ENCODE data around the gene GLI1. TPM values are rescaled to one million over a fixed set of nuclear protein-coding genes. Genes with fewer than 3 reads are reported as not detected.

The GLI1 gene
- polyA plus RNA-seq, 1 donor from 2014 or later, result 4.2 TPM

DNA sequence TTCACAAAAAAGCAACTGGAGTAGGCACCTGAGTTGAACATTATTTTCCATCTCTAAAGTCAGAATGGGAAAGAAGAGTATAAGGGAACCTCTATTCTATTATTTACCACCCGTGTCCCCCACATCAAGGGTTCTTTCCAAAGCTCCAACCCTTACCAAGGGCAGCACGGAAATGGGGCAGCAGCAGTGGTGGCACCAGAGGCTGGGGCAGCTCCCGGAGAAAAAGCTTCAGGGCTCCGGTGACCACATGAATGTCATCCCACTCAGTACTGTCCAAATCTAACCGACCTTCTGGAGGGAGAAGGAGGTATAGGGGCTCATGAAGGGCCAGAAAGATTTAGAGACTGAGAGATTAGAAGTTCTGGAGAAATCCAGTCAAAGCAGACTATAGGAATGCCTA, 14.3 kb downstream of the GLI1 start:
- Histone ChIP-seq H3K9ac (ENCODE audit: low read length) (no peak overlapping the region), H2AFZ (ENCODE audit: low read depth, low read length) (no peak overlapping the region), H3K9me3 (ENCODE audit: low read length) (no peaks in the 10 kb centered on the region), H3K79me2 (replicated peaks; ENCODE audit: insufficient read depth, low read length) (no peaks in the 10 kb centered on the region), H3K4me2 (ENCODE audit: low read length) (no peak overlapping the region), H3K36me3 (ENCODE audit: insufficient read depth, low read length) (no peaks in the 10 kb centered on the region), H3K9me2 (ENCODE audit: insufficient read depth, low read length) (no peaks in the 10 kb centered on the region), H3K27me3 (ENCODE audit: insufficient read depth, low read depth, low read length) (peaks cover 81% of the 10 kb centered on the region), H3F3A (ENCODE audit: insufficient read depth, low read length, poor library complexity, severe bottlenecking) (no peaks in the 10 kb centered on the region), H3K27ac (ENCODE audit: low read length) (no peak overlapping the region), H3K4me3 (ENCODE audit: low read length) (no peak overlapping the region), H4K20me1 (ENCODE audit: insufficient read depth) (no peaks in the 10 kb centered on the region)
- TF ChIP-seq MXI1 (conservative IDR thresholded peaks at IDR 0.05; ENCODE audit: poor library complexity, severe bottlenecking) (no peak), SMC3 (conservative IDR thresholded peaks at IDR 0.05; ENCODE audit: poor library complexity) (no peak), EP300 (conservative IDR thresholded peaks at IDR 0.05; ENCODE audit: poor library complexity, severe bottlenecking) (no peak), TAF1 (IDR thresholded peaks at IDR 0.05; ENCODE audit: low read depth) (no peak), POLR2AphosphoS5 (IDR thresholded peaks at IDR 0.05) (no peak), RAD21 (conservative IDR thresholded peaks at IDR 0.05) (no peak), EZH2 (IDR thresholded peaks at IDR 0.05; ENCODE audit: borderline replicate concordance, insufficient read depth, low read length, poor library complexity, severe bottlenecking) (no peak)
- TF ChIP-seq, protein P1, sequence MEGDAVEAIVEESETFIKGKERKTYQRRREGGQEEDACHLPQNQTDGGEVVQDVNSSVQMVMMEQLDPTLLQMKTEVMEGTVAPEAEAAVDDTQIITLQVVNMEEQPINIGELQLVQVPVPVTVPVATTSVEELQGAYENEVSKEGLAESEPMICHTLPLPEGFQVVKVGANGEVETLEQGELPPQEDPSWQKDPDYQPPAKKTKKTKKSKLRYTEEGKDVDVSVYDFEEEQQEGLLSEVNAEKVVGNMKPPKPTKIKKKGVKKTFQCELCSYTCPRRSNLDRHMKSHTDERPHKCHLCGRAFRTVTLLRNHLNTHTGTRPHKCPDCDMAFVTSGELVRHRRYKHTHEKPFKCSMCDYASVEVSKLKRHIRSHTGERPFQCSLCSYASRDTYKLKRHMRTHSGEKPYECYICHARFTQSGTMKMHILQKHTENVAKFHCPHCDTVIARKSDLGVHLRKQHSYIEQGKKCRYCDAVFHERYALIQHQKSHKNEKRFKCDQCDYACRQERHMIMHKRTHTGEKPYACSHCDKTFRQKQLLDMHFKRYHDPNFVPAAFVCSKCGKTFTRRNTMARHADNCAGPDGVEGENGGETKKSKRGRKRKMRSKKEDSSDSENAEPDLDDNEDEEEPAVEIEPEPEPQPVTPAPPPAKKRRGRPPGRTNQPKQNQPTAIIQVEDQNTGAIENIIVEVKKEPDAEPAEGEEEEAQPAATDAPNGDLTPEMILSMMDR (IDR thresholded peaks at IDR 0.05; ENCODE audit: poor library complexity, severe bottlenecking), result no peak

DNA sequence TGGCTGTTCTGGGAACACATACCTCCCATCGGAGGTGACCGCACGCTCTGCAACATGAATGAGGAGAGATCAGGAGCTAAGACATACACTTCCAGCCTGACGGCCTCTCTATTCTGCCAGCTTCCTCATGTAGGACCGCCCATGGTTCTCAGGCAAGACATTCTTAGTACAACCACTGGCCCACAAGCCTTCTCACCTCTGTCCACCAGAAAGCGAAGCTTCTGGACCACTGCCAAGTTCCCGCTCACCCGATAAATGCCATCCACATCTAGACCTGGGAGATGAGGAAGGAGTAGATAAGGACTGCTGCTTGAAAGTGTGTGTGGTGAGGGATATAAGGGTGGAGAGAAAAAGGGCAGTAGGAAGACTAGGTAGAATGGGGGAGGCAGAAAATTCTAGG, 14.8 kb downstream of the GLI1 start:
- no peak overlapping the region for H3K9ac ChIP-seq (ENCODE audit: low read length)
- H2AFZ ChIP-seq (ENCODE audit: low read depth, low read length), result no peak overlapping the region
- no peaks in the 10 kb centered on the region for H3K36me3 ChIP-seq (ENCODE audit: insufficient read depth, low read length)
- H3K9me3 ChIP-seq (ENCODE audit: low read length), result no peaks in the 10 kb centered on the region
- no peaks in the 10 kb centered on the region for H3K9me2 ChIP-seq (ENCODE audit: insufficient read depth, low read length)
- H3K79me2 ChIP-seq (replicated peaks; ENCODE audit: insufficient read depth, low read length), result no peaks in the 10 kb centered on the region
- peaks cover 87% of the 10 kb centered on the region for H3K27me3 ChIP-seq (ENCODE audit: insufficient read depth, low read depth, low read length)
- H4K20me1 ChIP-seq (ENCODE audit: insufficient read depth), result no peaks in the 10 kb centered on the region
- H3K27ac ChIP-seq (ENCODE audit: low read length), result no peak overlapping the region
- H3K4me3 ChIP-seq (ENCODE audit: low read length), result no peak overlapping the region
- H3K4me2 ChIP-seq (ENCODE audit: low read length), result no peak overlapping the region
- no peaks in the 10 kb centered on the region for H3F3A ChIP-seq (ENCODE audit: insufficient read depth, low read length, poor library complexity, severe bottlenecking)
- TF ChIP-seq POLR2AphosphoS5 (IDR thresholded peaks at IDR 0.05), result no peak
- TF ChIP-seq TAF1 (IDR thresholded peaks at IDR 0.05; ENCODE audit: low read depth), result no peak
- TF ChIP-seq, protein P1 (IDR thresholded peaks at IDR 0.05; ENCODE audit: poor library complexity, severe bottlenecking), result no peak
- TF ChIP-seq EP300 (conservative IDR thresholded peaks at IDR 0.05; ENCODE audit: poor library complexity, severe bottlenecking), result no peak
- no peak for TF ChIP-seq MXI1 (conservative IDR thresholded peaks at IDR 0.05; ENCODE audit: poor library complexity, severe bottlenecking)
- TF ChIP-seq, protein P2, sequence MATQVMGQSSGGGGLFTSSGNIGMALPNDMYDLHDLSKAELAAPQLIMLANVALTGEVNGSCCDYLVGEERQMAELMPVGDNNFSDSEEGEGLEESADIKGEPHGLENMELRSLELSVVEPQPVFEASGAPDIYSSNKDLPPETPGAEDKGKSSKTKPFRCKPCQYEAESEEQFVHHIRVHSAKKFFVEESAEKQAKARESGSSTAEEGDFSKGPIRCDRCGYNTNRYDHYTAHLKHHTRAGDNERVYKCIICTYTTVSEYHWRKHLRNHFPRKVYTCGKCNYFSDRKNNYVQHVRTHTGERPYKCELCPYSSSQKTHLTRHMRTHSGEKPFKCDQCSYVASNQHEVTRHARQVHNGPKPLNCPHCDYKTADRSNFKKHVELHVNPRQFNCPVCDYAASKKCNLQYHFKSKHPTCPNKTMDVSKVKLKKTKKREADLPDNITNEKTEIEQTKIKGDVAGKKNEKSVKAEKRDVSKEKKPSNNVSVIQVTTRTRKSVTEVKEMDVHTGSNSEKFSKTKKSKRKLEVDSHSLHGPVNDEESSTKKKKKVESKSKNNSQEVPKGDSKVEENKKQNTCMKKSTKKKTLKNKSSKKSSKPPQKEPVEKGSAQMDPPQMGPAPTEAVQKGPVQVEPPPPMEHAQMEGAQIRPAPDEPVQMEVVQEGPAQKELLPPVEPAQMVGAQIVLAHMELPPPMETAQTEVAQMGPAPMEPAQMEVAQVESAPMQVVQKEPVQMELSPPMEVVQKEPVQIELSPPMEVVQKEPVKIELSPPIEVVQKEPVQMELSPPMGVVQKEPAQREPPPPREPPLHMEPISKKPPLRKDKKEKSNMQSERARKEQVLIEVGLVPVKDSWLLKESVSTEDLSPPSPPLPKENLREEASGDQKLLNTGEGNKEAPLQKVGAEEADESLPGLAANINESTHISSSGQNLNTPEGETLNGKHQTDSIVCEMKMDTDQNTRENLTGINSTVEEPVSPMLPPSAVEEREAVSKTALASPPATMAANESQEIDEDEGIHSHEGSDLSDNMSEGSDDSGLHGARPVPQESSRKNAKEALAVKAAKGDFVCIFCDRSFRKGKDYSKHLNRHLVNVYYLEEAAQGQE (IDR thresholded peaks at IDR 0.05; ENCODE audit: borderline replicate concordance), result no peak
- no peak for TF ChIP-seq EZH2 (IDR thresholded peaks at IDR 0.05; ENCODE audit: borderline replicate concordance, insufficient read depth, low read length, poor library complexity, severe bottlenecking)
- TF ChIP-seq SMC3 (conservative IDR thresholded peaks at IDR 0.05; ENCODE audit: poor library complexity), result no peak
- TF ChIP-seq RAD21 (conservative IDR thresholded peaks at IDR 0.05), result no peak

All from neural cell (in vitro differentiated cells).